Neuronal stem cell (in vitro differentiated cells): Measurements from ENCODE around the gene PI4K2B.
"Not testable (repeated sequence)": the region's sequence is repeated elsewhere in the genome, so short reads cannot be mapped to it uniquely, and the experiment has no call there.

Experiments used
- DNase-seq: peaks from one replicate; pipeline ENCODE4 v3.0.0-alpha.2; 2013; ENCODE audit warnings: low spot score
- H2AFZ ChIP-seq: one replicate; pipeline ENCODE4 v1.6.1; 2013; ENCODE audit warnings: mild to moderate bottlenecking, low read length, inconsistent platforms
- H2AK5ac ChIP-seq: 2 replicates; pipeline ENCODE4 v1.6.1; 2013; ENCODE audit warnings: low read depth, mild to moderate bottlenecking, inconsistent platforms, low read length, moderate library complexity, mixed read lengths
- H2BK120ac ChIP-seq: 2 replicates; pipeline ENCODE4 v1.6.1; 2013; ENCODE audit warnings: low read depth, mild to moderate bottlenecking, inconsistent platforms, low read length, moderate library complexity, mixed read lengths
- H2BK12ac ChIP-seq: one replicate; pipeline ENCODE4 v1.6.1; 2013; ENCODE audit warnings: low read length, inconsistent platforms
- H2BK15ac ChIP-seq: 2 replicates; pipeline ENCODE4 v1.6.1; 2013; ENCODE audit warnings: mild to moderate bottlenecking, low read length, inconsistent platforms, mixed read lengths
- H2BK5ac ChIP-seq: one replicate; pipeline ENCODE4 v1.6.1; 2013; ENCODE audit warnings: inconsistent platforms, mild to moderate bottlenecking, low read length, moderate library complexity
- H3K14ac ChIP-seq: one replicate; pipeline ENCODE4 v1.6.1; 2013; ENCODE audit warnings: low read length, inconsistent platforms
- H3K18ac ChIP-seq: 2 replicates; pipeline ENCODE4 v1.6.1; 2013; ENCODE audit warnings: low read length, inconsistent platforms
- H3K23ac ChIP-seq: 2 replicates; pipeline ENCODE4 v1.6.1; 2013; ENCODE audit warnings: low read depth, mild to moderate bottlenecking, mixed read lengths, low read length, inconsistent platforms; ENCODE audit not compliant: poor library complexity
- H3K27ac ChIP-seq: replicated peaks from 3 replicates; pipeline ENCODE4 v1.5.1; 2013; ENCODE audit warnings: low read length, inconsistent platforms
- H3K27me3 ChIP-seq, 3 experiments: 2 replicates each; pipeline ENCODE4 v1.6.1; 2013; ENCODE audit warnings: low read length in 3 of 3, mild to moderate bottlenecking in 2 of 3, inconsistent platforms in 1 of 3, low read depth in 1 of 3, mixed read lengths in 1 of 3, moderate library complexity in 1 of 3; ENCODE audit not compliant: control insufficient read depth in 3 of 3, insufficient read depth in 3 of 3
- H3K36me3 ChIP-seq, 2 donors: replicated peaks in 1 of 2; 2 replicates each; pipeline ENCODE4 v1.6.1; 2013; ENCODE audit warnings: low read length in 2 of 2; ENCODE audit not compliant: control insufficient read depth in 2 of 2, insufficient read depth in 2 of 2
- H3K4ac ChIP-seq: 2 replicates; pipeline ENCODE4 v1.6.1; 2013; ENCODE audit warnings: inconsistent platforms, mild to moderate bottlenecking, low read length, moderate library complexity
- H3K4me1 ChIP-seq, 2 donors: 1 replicate in 1 of 2; 2 replicates in 1 of 2; pipeline ENCODE4 v1.6.1; 2013; ENCODE audit warnings: low read length in 2 of 2, low read depth in 1 of 2; ENCODE audit not compliant: control insufficient read depth in 2 of 2, insufficient read depth in 1 of 2
- H3K4me2 ChIP-seq: one replicate; pipeline ENCODE4 v1.6.1; 2013; ENCODE audit warnings: mild to moderate bottlenecking, low read length, inconsistent platforms; ENCODE audit not compliant: insufficient read depth, poor library complexity, severe bottlenecking
- H3K4me3 ChIP-seq, 2 donors: 2 replicates each; pipeline ENCODE4 v1.5.1; 2013; ENCODE audit warnings: low read length in 2 of 2, mild to moderate bottlenecking in 2 of 2, inconsistent platforms in 1 of 2, moderate library complexity in 1 of 2
- H3K79me1 ChIP-seq: one replicate; pipeline ENCODE4 v1.6.1; 2013; ENCODE audit warnings: low read depth, mild to moderate bottlenecking, inconsistent platforms, low read length, moderate library complexity
- H3K9ac ChIP-seq: one replicate; pipeline ENCODE4 v1.6.1; 2013; ENCODE audit warnings: mild to moderate bottlenecking, low read depth, low read length, inconsistent platforms; ENCODE audit not compliant: poor library complexity
- H3K9me3 ChIP-seq, 2 donors: replicated peaks in 1 of 2; 2 replicates each; pipeline versions ENCODE3 to v1.6.1; 2013; ENCODE audit warnings: low read length in 2 of 2, mild to moderate bottlenecking in 2 of 2, inconsistent platforms in 1 of 2, low read depth in 1 of 2, mixed read lengths in 1 of 2, moderate library complexity in 1 of 2; ENCODE audit not compliant: control insufficient read depth in 2 of 2, insufficient read depth in 1 of 2
- H4K8ac ChIP-seq: one replicate; pipeline ENCODE4 v1.6.1; 2013; ENCODE audit warnings: low read depth, mild to moderate bottlenecking, inconsistent platforms, low read length, moderate library complexity
- H4K91ac ChIP-seq: one replicate; pipeline ENCODE4 v1.6.1; 2013; ENCODE audit warnings: low read length, low read depth, mild to moderate bottlenecking, inconsistent platforms; ENCODE audit not compliant: poor library complexity
- WGBS, 2 donors: extraction: QIAGEN DNeasy Blood & Tissue Kit; methylation state at CpG; one replicate each; pipeline ENCODE4 v1.1.7; 2013; ENCODE audit warnings: missing lambda C conversion rate in 2 of 2, mixed read lengths in 1 of 2; ENCODE audit not compliant: insufficient read length in 2 of 2, insufficient replicate concordance in 1 of 2; ENCODE audit errors: extremely low coverage in 2 of 2; 5-methylcytosine and 5-hydroxymethylcytosine counted together

PI4K2B gene

DNA sequence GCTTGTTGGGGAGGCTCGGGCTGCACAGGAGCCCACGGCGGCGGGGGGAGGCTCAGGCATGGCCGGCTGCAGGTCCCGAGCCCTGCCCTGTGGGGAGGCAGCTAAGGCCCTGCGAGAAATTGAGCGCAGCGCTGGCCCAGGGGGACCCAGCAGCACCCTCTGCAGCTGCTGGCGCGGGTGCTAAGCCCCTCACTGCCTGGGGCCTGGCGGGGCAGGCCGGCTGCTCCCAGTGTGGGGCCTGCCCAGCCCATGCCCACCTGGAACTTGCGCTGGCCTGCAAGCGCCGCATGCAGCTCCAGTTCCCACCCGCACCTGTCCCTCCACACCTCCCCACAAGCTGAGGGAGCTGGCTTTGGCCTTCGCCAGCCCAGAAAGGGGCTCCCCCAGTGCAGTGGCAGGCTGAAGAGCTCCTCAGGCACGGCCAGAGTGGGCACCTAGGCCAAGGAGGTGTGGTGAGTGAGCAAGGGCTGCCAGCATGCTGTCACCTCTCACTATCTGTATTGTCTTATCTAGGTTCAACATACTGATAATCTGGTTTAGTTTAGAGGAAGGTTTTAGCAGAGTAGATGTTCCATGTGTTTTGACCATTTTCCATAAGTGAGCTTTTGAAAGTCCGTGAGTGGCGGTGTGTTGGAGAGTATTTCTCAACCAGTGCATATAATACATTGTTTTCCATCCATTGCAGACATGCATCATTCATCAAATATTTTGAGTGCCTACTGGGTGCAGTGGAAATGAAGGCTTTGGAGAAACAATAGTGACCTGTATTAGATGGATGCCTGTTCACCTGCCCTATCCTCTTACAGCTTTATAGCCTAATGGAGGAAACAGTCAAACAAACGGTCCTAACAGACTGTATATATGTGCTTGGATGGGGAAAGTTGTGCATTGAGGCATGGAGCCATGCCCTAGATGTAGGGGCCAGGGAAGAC is 13.1 kb downstream of the PI4K2B start:
- H3K4me3 ChIP-seq, result no peak overlapping the region
- H2AFZ ChIP-seq, result no peak overlapping the region
- H3K36me3 ChIP-seq, result no peaks in the 10 kb centered on the region
- no peak overlapping the region for H2BK120ac ChIP-seq
- no peaks in the 10 kb centered on the region for H3K4me1 ChIP-seq
- peak overlapping the region; percentile 3 for H2BK12ac ChIP-seq
- no peak overlapping the region for H3K27ac ChIP-seq
- H3K9ac ChIP-seq, result no peak overlapping the region
- H3K27me3 ChIP-seq, result no peaks in the 10 kb centered on the region
- no peak overlapping the region for H3K18ac ChIP-seq
- peaks cover 0 to 2% of the 10 kb centered on the region in 2 donors for H3K9me3 ChIP-seq
- H3K14ac ChIP-seq, result peak overlapping the region; percentile 71
- no CpG with 5 or more reads among the region's 22 CpGs for WGBS, 2 donors
- no peak overlapping the region for H3K23ac ChIP-seq
- H2AK5ac ChIP-seq, result no peak overlapping the region
- no peak overlapping the region for H2BK5ac ChIP-seq
- no peak overlapping the region for H4K8ac ChIP-seq
- H3K4ac ChIP-seq, result no peak overlapping the region
- H2BK15ac ChIP-seq, result no peak overlapping the region
- no peak for DNase-seq
- H3K79me1 ChIP-seq, result peaks cover 8% of the 10 kb centered on the region
- H4K91ac ChIP-seq, result no peak overlapping the region
- H3K4me2 ChIP-seq, result no peak overlapping the region

GRCh38 chr4:25248875-25249274 is 15.0 kb downstream of the PI4K2B start:
- not testable (repeated sequence) for H3K36me3 ChIP-seq, H3K18ac ChIP-seq, H2BK12ac ChIP-seq, H3K4me3 ChIP-seq, H2AK5ac ChIP-seq, H2BK120ac ChIP-seq, H2AFZ ChIP-seq, H3K4ac ChIP-seq, H3K9ac ChIP-seq, H3K23ac ChIP-seq, H3K14ac ChIP-seq, DNase-seq, H3K27ac ChIP-seq, H2BK15ac ChIP-seq, H3K27me3 ChIP-seq, H4K91ac ChIP-seq, H3K4me2 ChIP-seq, H2BK5ac ChIP-seq, H3K4me1 ChIP-seq, H3K9me3 ChIP-seq, H3K79me1 ChIP-seq, H4K8ac ChIP-seq
- WGBS, 2 donors, result no CpG with 5 or more reads among the region's 6 CpGs

DNA sequence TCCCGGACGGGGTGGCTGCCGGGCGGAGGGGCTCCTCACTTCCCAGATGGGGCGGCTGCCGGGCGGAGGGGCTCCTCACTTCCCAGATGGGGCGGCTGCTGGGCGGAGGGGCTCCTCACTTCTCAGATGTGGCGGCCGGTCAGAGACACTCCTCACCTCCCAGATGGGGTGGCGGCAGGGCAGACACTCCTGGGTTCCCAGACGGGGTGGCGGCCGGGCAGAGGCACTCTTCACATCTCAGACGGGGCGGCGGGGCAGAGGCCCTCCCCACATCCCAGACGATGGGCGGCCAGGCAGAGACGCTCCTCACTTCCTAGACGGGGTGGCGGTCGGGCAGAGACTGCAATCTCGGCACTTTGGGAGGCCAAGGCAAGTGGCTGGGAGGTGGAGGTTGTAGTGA is 15.7 kb downstream of the PI4K2B start:
- H3K14ac ChIP-seq, DNase-seq: not testable (repeated sequence)

DNA sequence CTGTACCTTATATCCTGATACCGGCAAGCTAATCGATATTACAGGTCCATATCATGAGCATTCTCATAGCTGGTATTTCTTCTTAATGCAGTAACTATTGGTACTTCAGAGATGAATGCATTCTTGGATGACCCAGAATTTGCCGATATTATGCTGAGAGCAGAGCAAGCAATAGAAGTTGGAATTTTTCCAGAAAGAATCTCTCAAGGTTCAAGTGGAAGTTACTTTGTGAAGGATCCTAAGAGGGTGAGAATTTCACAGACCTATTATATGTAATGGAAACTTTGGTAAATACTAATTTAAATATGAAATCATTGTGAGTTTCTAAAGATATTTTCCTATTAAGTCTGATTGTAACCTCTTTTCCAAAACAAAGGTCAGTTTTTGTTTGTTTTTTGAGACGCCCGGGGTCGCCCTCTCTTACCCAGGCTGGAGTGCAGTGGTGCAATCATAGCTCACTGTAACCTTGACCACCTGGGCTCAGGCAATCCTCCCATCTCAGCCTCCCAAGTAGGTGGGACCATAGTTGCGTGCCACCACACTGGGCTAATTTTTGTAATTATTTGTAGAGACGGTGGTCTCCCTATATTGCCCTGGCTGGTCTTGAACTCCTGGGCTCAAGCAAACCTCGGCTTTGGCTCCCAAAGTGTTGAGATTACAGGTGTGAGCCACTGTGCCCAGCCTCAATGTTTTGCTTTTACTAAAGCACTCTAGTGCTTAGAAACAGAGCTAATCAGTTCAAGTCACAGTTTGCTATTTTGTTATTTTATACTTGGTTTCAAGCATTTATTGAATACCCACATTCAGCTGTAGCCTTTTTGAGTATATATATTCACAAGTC is 18.6 kb downstream of the PI4K2B start:
- Histone ChIP-seq H3K9me3 (peaks cover 0 to under 1% of the 10 kb centered on the region in 2 donors), H2BK5ac (no peak overlapping the region), H4K91ac (no peak overlapping the region), H3K27me3 (no peaks in the 10 kb centered on the region), H3K4me2 (no peak overlapping the region), H3K36me3 (peaks cover 0 to 21% of the 10 kb centered on the region in 2 donors), H3K4me3 (no peak overlapping the region), H3K9ac (no peak overlapping the region), H3K23ac (no peak overlapping the region), H2BK12ac (no peak overlapping the region), H3K4ac (no peak overlapping the region), H2BK120ac (no peak overlapping the region), H2AK5ac (no peak overlapping the region), H3K18ac (no peak overlapping the region), H3K79me1 (peaks cover 2% of the 10 kb centered on the region), H3K27ac (no peak overlapping the region), H3K4me1 (no peaks in the 10 kb centered on the region), H4K8ac (no peak overlapping the region), H3K14ac (no peak overlapping the region), H2AFZ (no peak overlapping the region), H2BK15ac (no peak overlapping the region)
- no CpG with 5 or more reads among the region's 9 CpGs for WGBS, 2 donors
- DNase-seq, result no peak

More for the DNA sequence above, 15.7 kb downstream of the PI4K2B start:
- H3K9ac ChIP-seq, H3K27ac ChIP-seq, H3K9me3 ChIP-seq, H4K91ac ChIP-seq, H3K18ac ChIP-seq, H2BK120ac ChIP-seq, H2AFZ ChIP-seq, H3K27me3 ChIP-seq, H2BK5ac ChIP-seq, H3K4me2 ChIP-seq, H2BK15ac ChIP-seq, H3K4ac ChIP-seq, H2AK5ac ChIP-seq, H3K23ac ChIP-seq, H3K4me1 ChIP-seq, H3K36me3 ChIP-seq, H2BK12ac ChIP-seq, H4K8ac ChIP-seq, H3K4me3 ChIP-seq, H3K79me1 ChIP-seq: not testable (repeated sequence)
- WGBS, 2 donors, result no CpG with 5 or more reads among the region's 25 CpGs
